GM23338 (cell line): ENCODE data around the gene PRKAG1. TPM values are rescaled to one million over a fixed set of nuclear protein-coding genes. Genes with fewer than 3 reads are reported as not detected.

Experiments
- ATAC-seq: fragments of 200-7000 bp; cut with Tn5 transposase; 3 replicates; pipeline ENCODE4 v1.9.1; 2020
- DNase-seq: peaks from one replicate; pipeline ENCODE4 v3.0.0-alpha.2; 2015; ENCODE audit warnings: low spot score
- H2AFZ ChIP-seq: fragments of 200-600 bp; sonication (generic); 2 replicates; pipeline ENCODE4 v1.8.0; 2016; ENCODE audit warnings: antibody characterized with exemption, mild to moderate bottlenecking, moderate library complexity
- H3F3A ChIP-seq: fragments of 200-600 bp; sonication (generic); replicated peaks from 2 replicates; pipeline ENCODE4 v1.8.0; 2017; ENCODE audit warnings: antibody characterized with exemption, mixed run types, low read depth
- H3K27ac ChIP-seq: fragments of 200-600 bp; sonication (generic); 2 replicates; pipeline ENCODE4 v1.6.1; 2016; ENCODE audit warnings: low read depth
- H3K27me3 ChIP-seq: fragments of 200-600 bp; sonication (generic); 2 replicates; pipeline ENCODE4 v1.8.0; 2016; ENCODE audit warnings: mild to moderate bottlenecking, mixed run types, moderate library complexity; ENCODE audit not compliant: insufficient read depth
- H3K36me3 ChIP-seq: fragments of 200-600 bp; sonication (generic); 2 replicates; pipeline ENCODE4 v1.8.0; 2016; ENCODE audit warnings: mild to moderate bottlenecking; ENCODE audit not compliant: insufficient read depth
- H3K4me1 ChIP-seq: fragments of 200-600 bp; sonication (generic); 2 replicates; pipeline ENCODE4 v1.8.0; 2016; ENCODE audit warnings: mild to moderate bottlenecking, moderate library complexity; ENCODE audit not compliant: insufficient read depth
- H3K4me2 ChIP-seq: fragments of 200-600 bp; sonication (generic); 2 replicates; pipeline ENCODE4 v1.7.1; 2017; ENCODE audit warnings: mixed run types
- H3K4me3 ChIP-seq: fragments of 200-600 bp; sonication (generic); 2 replicates; pipeline ENCODE4 v1.6.1; 2016; ENCODE audit warnings: mixed run types
- H3K79me2 ChIP-seq: fragments of 200-600 bp; sonication (generic); replicated peaks from 2 replicates; pipeline ENCODE4 v1.8.0; 2017; ENCODE audit warnings: mild to moderate bottlenecking; ENCODE audit not compliant: insufficient read depth
- H3K9me2 ChIP-seq: fragments of 200-600 bp; sonication (generic); 2 replicates; pipeline ENCODE4 v1.8.0; 2017; ENCODE audit not compliant: insufficient read depth
- H4K20me1 ChIP-seq: fragments of 200-600 bp; sonication (generic); replicated peaks from 2 replicates; pipeline ENCODE4 v1.8.0; 2017; ENCODE audit warnings: mild to moderate bottlenecking; ENCODE audit not compliant: insufficient read depth
- H3K27ac Mint-ChIP-seq: 2 replicates; pipeline ENCODE4 v1.8.0; 2020; ENCODE audit warnings: inconsistent platforms, mild to moderate bottlenecking, moderate library complexity, mixed read lengths
- H3K27me3 Mint-ChIP-seq: 3 replicates; pipeline ENCODE4 v1.8.0; 2022; ENCODE audit warnings: low read depth, mild to moderate bottlenecking, moderate library complexity, mixed read lengths, inconsistent platforms; ENCODE audit not compliant: insufficient read depth, poor library complexity
- H3K36me3 Mint-ChIP-seq: 3 replicates; pipeline ENCODE4 v1.8.0; 2021; ENCODE audit warnings: low read depth, mild to moderate bottlenecking, inconsistent platforms, moderate library complexity, mixed read lengths
- H3K4me1 Mint-ChIP-seq: 3 replicates; pipeline ENCODE4 v1.8.0; 2020; ENCODE audit warnings: mild to moderate bottlenecking, inconsistent platforms, mixed read lengths
- H3K4me3 Mint-ChIP-seq: 3 replicates; pipeline ENCODE4 v1.8.0; 2021; ENCODE audit warnings: moderate library complexity, mild to moderate bottlenecking, inconsistent platforms, mixed read lengths
- H3K9me3 Mint-ChIP-seq: 3 replicates; pipeline ENCODE4 v1.8.0; 2020; ENCODE audit warnings: moderate library complexity, mild to moderate bottlenecking, inconsistent platforms, mixed read lengths
- CTCF ChIP-seq, 2 experiments: fragments of 200-600 bp in 1 of 2; sonication (generic) in 1 of 2; conservative IDR thresholded peaks; 2 replicates each; pipeline versions ENCODE4 v1.5.1 to v1.6.1; 2016 to 2017; ENCODE audit warnings: antibody characterized with exemption in 2 of 2, low read depth in 2 of 2, mild to moderate bottlenecking in 2 of 2, moderate library complexity in 1 of 2
- ETS1 ChIP-seq: IDR thresholded peaks from 2 replicates; pipeline ENCODE4 v1.6.1; 2016; ENCODE audit warnings: antibody characterized with exemption
- EZH2phosphoT487 ChIP-seq: fragments of 200-600 bp; sonication (generic); IDR thresholded peaks from one replicate; pipeline ENCODE4 v1.8.1; 2018; ENCODE audit warnings: antibody characterized with exemption; ENCODE audit not compliant: unreplicated experiment
- JUNB ChIP-seq: IDR thresholded peaks from one replicate; pipeline ENCODE4 v1.6.1; 2016; ENCODE audit warnings: antibody characterized with exemption; ENCODE audit not compliant: unreplicated experiment
- NANOG ChIP-seq: IDR thresholded peaks from 2 replicates; pipeline ENCODE4 v1.6.1; 2016; ENCODE audit warnings: antibody characterized with exemption, borderline replicate concordance
- POLR2AphosphoS5 ChIP-seq: IDR thresholded peaks from 2 replicates; pipeline ENCODE4 v1.6.1; 2016; ENCODE audit warnings: antibody characterized with exemption, low read depth
- REST ChIP-seq: IDR thresholded peaks from one replicate; pipeline ENCODE4 v1.6.1; 2018; ENCODE audit warnings: antibody characterized with exemption; ENCODE audit not compliant: unreplicated experiment
- STAT1 ChIP-seq: IDR thresholded peaks from one replicate; pipeline ENCODE4 v1.6.1; 2016; ENCODE audit warnings: antibody characterized with exemption; ENCODE audit not compliant: unreplicated experiment
- ZNF114 ChIP-seq: fragments of 250-450 bp; sonication (Bioruptor Pico); IDR thresholded peaks from 2 replicates; pipeline ENCODE4 v1.5.0; 2020; ENCODE audit warnings: mild to moderate bottlenecking, moderate library complexity
- ZNF331 ChIP-seq: fragments of 250-450 bp; sonication (Bioruptor Pico); IDR thresholded peaks from 2 replicates; pipeline ENCODE4 v1.5.0; 2020; ENCODE audit warnings: low read depth, mild to moderate bottlenecking, moderate library complexity
- ZNF462 ChIP-seq: fragments of 250-450 bp; sonication (Bioruptor Pico); IDR thresholded peaks from 2 replicates; pipeline ENCODE4 v1.5.0; 2020; ENCODE audit warnings: mild to moderate bottlenecking, moderate library complexity
- polyA plus RNA-seq: library from polyadenylated mRNA; unstranded; fragments of >200 nt; fragmentation: Nextera tagmentation; extraction: Ambion mirVana; gene quantifications from 2 replicates; pipeline ENCODE4 v1.2.1, GENCODE V29; 2016
- total RNA-seq: library from RNA; depleted of rRNA; stranded (reverse); fragments of >200 nt; shearing (Covaris generic); gene quantifications from 2 replicates; pipeline ENCODE4 v1.2.3, GENCODE V29; 2014

Gene PRKAG1
- total and polyA plus RNA-seq, 2 experiments from 2014 or later: 19.9 to 35.4 TPM

- Mint-ChIP-seq H3K27ac (no peak overlapping the region), H3K36me3 (no peaks in the 10 kb centered on the region; the same call in 2 of the 3 replicates), H3K27me3 (peaks cover 3% of the 10 kb centered on the region), H3K4me1 (peaks cover 3% of the 10 kb centered on the region; the same call in 1 of the 3 replicates), H3K9me3 (no peaks in the 10 kb centered on the region), H3K4me3 (no peak overlapping the region)
- no peaks in the 10 kb centered on the region for H3K27me3 ChIP-seq
- H3K4me1 ChIP-seq: no peaks in the 10 kb centered on the region
- TF ChIP-seq ZNF331 (CRISPR knock-in tag) (no peak), ZNF462 (CRISPR knock-in tag) (no peak), ZNF114 (no peak), JUNB (no peak), EZH2phosphoT487 (no peak), CTCF (conservative IDR thresholded peaks at IDR 0.05; ENCODE audit: low read depth in 2 of 2) (no peak), POLR2AphosphoS5 (no peak), ETS1 (no peak), NANOG (no peak), REST (no peak), STAT1 (no peak)
- no peak overlapping the region for H2AFZ ChIP-seq
- no peaks in the 10 kb centered on the region for H3F3A ChIP-seq
- no peak for DNase-seq
- no peaks in the 10 kb centered on the region for H3K9me2 ChIP-seq
- no peaks in the 10 kb centered on the region for H3K36me3 ChIP-seq
- no peak overlapping the region for H3K4me2 ChIP-seq
- 0 out of 2 replicates have a peak, but pooled peaks cover 10% of the 10 kb centered on the region for H4K20me1 ChIP-seq
- H3K4me3 ChIP-seq: no peak overlapping the region
- ATAC-seq: no peak
- H3K27ac ChIP-seq: no peak overlapping the region
- no peaks in the 10 kb centered on the region for H3K79me2 ChIP-seq
Observed at GRCh38 chr12:49010092-49010668, 8.4 kb downstream of the PRKAG1 start.
